ENCODE data around the gene TRIM2.

Gene TRIM2

DNA sequence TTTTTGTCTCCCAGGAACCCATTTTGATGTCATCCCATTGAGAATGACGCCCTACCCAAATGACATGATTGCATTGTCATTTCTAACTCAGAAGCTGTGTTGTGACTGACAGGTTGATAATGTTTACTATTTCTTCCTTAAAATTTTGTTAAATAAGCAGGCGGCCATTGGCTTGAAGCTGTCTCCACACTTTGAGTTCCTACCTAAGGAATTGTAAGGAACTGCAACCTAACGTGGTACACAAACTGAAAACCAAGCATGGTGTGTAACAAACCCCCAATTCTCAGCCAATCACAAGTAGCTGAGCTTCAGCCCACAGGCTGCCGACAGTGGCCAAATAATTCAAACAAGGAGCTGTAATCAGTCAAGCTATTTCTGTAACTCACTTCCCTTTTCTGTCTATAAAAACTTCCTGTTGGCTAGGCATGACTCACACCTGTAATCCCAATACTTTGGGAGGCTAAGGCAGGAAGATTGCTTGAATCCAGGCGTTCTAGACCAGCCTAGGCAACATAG is 137.4 kb downstream of the TRIM2 start:
- no peak overlapping the region for H3K4me3 ChIP-seq (ENCODE audit: low read depth, low read length)
- TF ChIP-seq, protein P1, sequence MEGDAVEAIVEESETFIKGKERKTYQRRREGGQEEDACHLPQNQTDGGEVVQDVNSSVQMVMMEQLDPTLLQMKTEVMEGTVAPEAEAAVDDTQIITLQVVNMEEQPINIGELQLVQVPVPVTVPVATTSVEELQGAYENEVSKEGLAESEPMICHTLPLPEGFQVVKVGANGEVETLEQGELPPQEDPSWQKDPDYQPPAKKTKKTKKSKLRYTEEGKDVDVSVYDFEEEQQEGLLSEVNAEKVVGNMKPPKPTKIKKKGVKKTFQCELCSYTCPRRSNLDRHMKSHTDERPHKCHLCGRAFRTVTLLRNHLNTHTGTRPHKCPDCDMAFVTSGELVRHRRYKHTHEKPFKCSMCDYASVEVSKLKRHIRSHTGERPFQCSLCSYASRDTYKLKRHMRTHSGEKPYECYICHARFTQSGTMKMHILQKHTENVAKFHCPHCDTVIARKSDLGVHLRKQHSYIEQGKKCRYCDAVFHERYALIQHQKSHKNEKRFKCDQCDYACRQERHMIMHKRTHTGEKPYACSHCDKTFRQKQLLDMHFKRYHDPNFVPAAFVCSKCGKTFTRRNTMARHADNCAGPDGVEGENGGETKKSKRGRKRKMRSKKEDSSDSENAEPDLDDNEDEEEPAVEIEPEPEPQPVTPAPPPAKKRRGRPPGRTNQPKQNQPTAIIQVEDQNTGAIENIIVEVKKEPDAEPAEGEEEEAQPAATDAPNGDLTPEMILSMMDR (IDR thresholded peaks at IDR 0.05; ENCODE audit: low read depth, low read length) = no peak

DNA sequence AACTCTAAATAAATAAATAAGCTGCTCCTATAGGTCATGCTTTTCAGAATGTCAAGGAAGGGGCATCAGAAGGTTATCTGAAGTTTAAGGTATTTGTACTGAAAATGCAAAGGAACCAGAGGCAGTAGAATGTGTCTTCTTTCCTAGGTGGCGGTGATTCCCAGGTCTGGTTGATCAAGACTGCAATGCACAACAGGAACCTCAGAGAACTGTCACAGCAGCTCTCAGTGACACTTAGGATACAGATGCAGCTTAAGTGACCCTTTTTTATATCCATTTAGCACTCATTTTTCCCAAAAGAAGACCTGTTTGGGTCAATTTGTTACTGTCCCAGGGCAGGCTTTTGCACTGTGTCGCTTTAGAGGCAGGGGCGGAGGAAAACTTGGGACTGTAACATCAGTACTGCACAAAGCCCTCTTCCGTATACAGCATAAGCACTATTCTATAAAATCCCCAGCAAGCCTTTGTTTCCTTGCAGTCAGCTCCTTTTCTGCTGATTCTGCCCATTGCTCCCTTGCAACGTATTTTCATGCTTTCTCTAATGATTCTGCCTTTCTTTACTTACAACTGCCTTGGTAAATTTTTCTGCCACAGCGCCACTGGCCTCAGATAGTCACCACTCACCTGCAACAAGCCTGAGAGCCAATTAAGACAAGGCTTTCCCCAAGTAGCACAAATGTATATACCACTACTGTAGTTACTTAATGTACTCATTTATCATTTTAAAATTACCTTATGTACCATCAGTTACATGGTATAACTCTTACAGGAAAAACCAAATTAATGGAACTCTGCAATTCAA is 138.7 kb downstream of the TRIM2 start:
- H3K4me3 ChIP-seq (ENCODE audit: low read depth, low read length) = no peak overlapping the region
- TF ChIP-seq, protein P1 (IDR thresholded peaks at IDR 0.05; ENCODE audit: low read depth, low read length) = no peak

DNA sequence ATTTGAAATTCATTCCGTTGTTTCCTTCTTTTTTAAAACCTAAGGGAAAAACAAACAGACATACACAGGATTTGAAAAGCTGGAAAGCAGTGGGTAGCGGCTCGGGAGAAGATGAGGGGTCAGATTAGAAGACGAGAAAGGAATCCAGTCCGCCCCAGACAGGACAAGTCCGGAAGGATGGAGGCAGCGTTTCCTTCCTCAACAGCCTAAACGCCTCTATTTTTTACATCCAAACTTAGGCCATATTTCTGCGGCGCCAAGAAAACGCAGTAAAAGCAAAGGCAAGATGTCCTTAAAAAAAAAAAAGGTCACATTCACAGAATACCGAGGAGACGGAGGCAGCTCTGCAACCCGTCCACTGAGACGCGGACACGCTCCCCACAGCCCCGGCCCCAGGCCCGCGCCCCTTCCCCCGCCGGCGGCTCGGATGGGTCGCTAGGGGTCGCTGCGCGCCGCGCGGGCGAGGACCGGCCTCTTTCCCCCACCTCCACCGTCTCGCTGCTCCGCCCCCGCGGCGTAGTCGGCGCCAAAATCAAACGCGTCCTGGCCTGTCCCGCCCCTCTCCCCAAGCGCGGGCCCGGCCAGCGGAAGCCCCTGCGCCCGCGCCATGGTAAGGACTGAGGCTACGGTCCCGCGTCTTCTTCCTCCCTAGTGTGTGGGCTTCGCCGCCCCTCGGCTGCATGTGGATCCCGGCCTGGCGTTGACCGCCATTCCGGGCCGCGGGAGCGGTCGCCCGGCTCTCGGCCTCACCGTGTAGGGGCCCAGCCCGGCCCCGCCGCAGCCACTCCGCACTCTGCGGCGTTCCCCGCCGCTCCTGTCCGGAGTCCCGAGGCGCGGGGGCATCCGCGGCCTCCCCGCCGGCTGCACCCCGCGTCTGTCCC is 140.1 kb downstream of the TRIM2 start, which contains the start of gene MND1:
MND1 (plus strand) TSS at position 558 of the 881 bp plus-strand sequence; CDS start at position 608, 50 bp downstream.
- H3K4me3 ChIP-seq (ENCODE audit: low read depth, low read length) = peak within 1 kb of the TSS; percentile 87
- TF ChIP-seq, protein P1 (IDR thresholded peaks at IDR 0.05; ENCODE audit: low read depth, low read length) = peak; percentile 89

DNA sequence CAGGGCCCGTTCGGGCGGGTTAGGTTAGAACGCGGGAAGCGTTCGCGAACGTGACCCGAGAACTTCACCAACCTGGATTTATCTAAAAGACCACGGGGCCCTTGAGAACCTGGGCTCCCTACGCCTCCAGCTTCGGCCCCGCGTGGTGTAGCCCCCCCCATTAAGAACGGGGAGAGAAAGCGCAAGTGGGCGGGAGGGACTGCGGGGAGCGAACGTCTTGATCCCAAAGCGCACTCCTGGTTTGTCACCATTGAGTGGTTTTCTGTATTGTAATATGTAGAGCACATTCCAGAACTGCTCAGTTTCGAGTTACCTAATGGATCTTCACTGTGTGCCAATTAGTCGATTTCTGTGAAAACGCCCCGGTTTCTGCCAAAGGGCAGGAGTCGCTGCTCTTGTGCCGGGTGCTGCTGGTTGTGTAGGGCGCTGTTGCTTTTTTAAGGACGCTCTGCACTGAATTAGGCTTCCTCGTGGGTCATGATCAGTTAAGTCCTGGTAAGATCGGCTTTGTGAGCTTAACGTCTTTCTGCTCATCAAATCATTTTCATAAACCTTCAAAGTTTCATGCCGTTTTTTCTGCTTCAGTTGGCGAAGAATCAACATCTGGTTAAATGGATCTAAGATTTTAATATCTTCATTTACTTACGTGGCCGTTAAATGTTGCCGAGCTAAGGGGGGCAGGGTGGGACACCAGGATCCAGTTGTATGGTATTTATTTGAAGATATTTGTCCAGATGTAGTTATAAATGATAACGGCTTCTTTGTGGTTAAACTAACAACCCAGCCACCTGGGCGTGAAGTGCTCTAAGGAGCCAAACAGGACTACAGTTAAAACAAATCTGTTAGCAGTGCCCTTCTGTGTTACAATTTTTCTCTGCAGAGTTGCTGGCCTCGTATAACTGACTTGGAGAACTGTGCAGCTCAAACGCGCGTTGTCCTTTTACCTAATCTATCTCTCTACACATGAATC is 141.1 kb downstream of the TRIM2 start:
- H3K4me3 ChIP-seq (ENCODE audit: low read depth, low read length) = peak overlapping the region; percentile 87
- TF ChIP-seq, protein P1 (IDR thresholded peaks at IDR 0.05; ENCODE audit: low read depth, low read length) = no peak

DNA sequence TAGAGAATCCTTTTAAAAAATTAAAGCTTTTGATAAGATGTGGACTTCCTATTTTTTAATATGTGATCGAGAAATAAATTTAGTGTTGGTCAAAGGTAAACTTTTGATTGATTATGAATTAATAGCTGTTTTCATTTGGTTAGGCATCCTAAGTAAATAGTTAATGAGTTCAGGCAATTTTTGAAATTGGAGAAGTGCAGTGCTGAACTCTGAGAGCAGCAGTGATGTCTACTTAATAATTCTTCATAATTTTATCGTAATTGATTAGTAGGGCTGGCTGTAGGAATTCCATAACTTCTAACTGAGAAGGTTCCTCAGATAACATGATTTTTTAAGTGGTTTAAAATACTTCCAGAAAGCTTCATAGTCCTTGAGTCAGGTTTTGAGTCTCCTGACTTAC is 141.8 kb downstream of the TRIM2 start:
- TF ChIP-seq, protein P1 (IDR thresholded peaks at IDR 0.05; ENCODE audit: low read depth, low read length) = no peak
- H3K4me3 ChIP-seq (ENCODE audit: low read depth, low read length) = peak overlapping the region; percentile 87; the same call in 1 of the 2 replicates

DNA sequence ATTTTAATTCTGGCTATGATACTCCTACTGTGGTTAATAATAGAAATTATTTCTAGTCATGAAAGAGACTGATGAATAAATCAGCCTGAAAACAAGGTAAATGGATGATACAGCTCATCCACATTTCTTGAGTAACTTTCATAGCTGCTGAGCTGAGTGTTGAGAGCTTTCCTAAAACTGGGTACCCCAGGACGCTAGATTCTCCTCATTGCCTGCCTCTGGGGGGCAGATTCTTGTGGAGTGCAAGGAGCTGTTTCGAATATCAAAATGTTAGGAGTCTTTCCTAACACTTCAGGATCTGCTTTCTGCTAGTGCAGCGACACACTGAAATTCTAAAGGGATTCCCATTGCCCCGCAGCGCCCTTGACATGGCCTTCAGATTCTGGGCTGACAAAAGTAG is 142.3 kb downstream of the TRIM2 start:
- H3K4me3 ChIP-seq (ENCODE audit: low read depth, low read length) = no peak overlapping the region
- TF ChIP-seq, protein P1 (IDR thresholded peaks at IDR 0.05; ENCODE audit: low read depth, low read length) = no peak

Measured in WI38 (cell line).